Chondrocyte (in vitro differentiated cells): ENCODE results near the gene LENG1. TPM values are rescaled to one million over a fixed set of nuclear protein-coding genes. Genes with fewer than 3 reads are reported as not detected.

Experiments
- DNase-seq: peaks from one replicate; pipeline ENCODE4 v3.0.0; 2021; ENCODE audit warnings: mixed read lengths, low spot score
- H3K27ac Mint-ChIP-seq: one replicate; pipeline ENCODE4 v1.8.0; 2021; ENCODE audit warnings: mild to moderate bottlenecking, moderate library complexity, mixed read lengths; ENCODE audit not compliant: unreplicated experiment
- H3K27me3 Mint-ChIP-seq: 2 replicates; pipeline ENCODE4 v1.8.0; 2021; ENCODE audit warnings: low read depth, mixed read lengths
- H3K36me3 Mint-ChIP-seq: 2 replicates; pipeline ENCODE4 v1.8.0; 2021; ENCODE audit warnings: low read depth, mixed read lengths
- H3K4me1 Mint-ChIP-seq: 2 replicates; pipeline ENCODE4 v1.8.0; 2021; ENCODE audit warnings: low read depth, mild to moderate bottlenecking, mixed read lengths
- H3K4me3 Mint-ChIP-seq: one replicate; pipeline ENCODE4 v1.8.0; 2021; ENCODE audit warnings: mild to moderate bottlenecking, moderate library complexity, mixed read lengths; ENCODE audit not compliant: unreplicated experiment
- H3K9me3 Mint-ChIP-seq: 2 replicates; pipeline ENCODE4 v1.8.0; 2021; ENCODE audit warnings: low read depth, mixed read lengths
- CTCF ChIP-seq: fragments of 200-600 bp; sonication (generic); IDR thresholded peaks from 2 replicates; pipeline ENCODE4 v1.5.0; 2021; ENCODE audit warnings: antibody characterized with exemption, mild to moderate bottlenecking, moderate library complexity
- total RNA-seq: library from RNA; stranded (reverse); gene quantifications from 3 replicates; pipeline ENCODE4 v1.2.1, GENCODE V29; 2021

LENG1 gene
- total RNA-seq, 1 donor from 2014 or later = 6.0 TPM

- peaks cover 19% of the 10 kb centered on the region for H3K36me3 Mint-ChIP-seq
- H3K27ac Mint-ChIP-seq = no peak overlapping the region
- H3K9me3 Mint-ChIP-seq = no peaks in the 10 kb centered on the region
- no peak overlapping the region for H3K4me3 Mint-ChIP-seq
- H3K4me1 Mint-ChIP-seq = peaks cover 3% of the 10 kb centered on the region
- H3K27me3 Mint-ChIP-seq = no peaks in the 10 kb centered on the region
- TF ChIP-seq CTCF = no peak
- no peak for DNase-seq
These were observed 51.0 kb downstream of the LENG1 start for GRCh38 chr19:54108496-54108895.

- peak; percentile 62 for DNase-seq
- no peaks in the 10 kb centered on the region for H3K27me3 Mint-ChIP-seq
- H3K27ac Mint-ChIP-seq = no peak overlapping the region
- H3K36me3 Mint-ChIP-seq = peaks cover 19% of the 10 kb centered on the region
- H3K9me3 Mint-ChIP-seq = no peaks in the 10 kb centered on the region
- H3K4me3 Mint-ChIP-seq = no peak overlapping the region
- peaks cover 5% of the 10 kb centered on the region for H3K4me1 Mint-ChIP-seq
- no peak for TF ChIP-seq CTCF
These were observed 51.5 kb downstream of the LENG1 start for GRCh38 chr19:54107876-54108490.

GRCh38 chr19:54106716-54107115, 52.8 kb downstream of the LENG1 start:
- no peak overlapping the region for H3K4me3 Mint-ChIP-seq
- peaks cover 19% of the 10 kb centered on the region for H3K36me3 Mint-ChIP-seq
- no peak for TF ChIP-seq CTCF
- peak; percentile 70 for DNase-seq
- no peaks in the 10 kb centered on the region for H3K27me3 Mint-ChIP-seq
- H3K4me1 Mint-ChIP-seq = peaks cover 11% of the 10 kb centered on the region
- H3K27ac Mint-ChIP-seq = no peak overlapping the region
- no peaks in the 10 kb centered on the region for H3K9me3 Mint-ChIP-seq

GRCh38 chr19:54105796-54106195, 53.7 kb downstream of the LENG1 start:
- Mint-ChIP-seq H3K9me3 (no peaks in the 10 kb centered on the region), H3K4me3 (no peak overlapping the region), H3K4me1 (peaks cover 11% of the 10 kb centered on the region), H3K36me3 (peaks cover 17% of the 10 kb centered on the region), H3K27ac (no peak overlapping the region), H3K27me3 (no peaks in the 10 kb centered on the region)
- peak; percentile 59 for DNase-seq
- no peak for TF ChIP-seq CTCF

Other genes starting within 250 kb of the LENG1 start
- gene CACNG8, start 196.8 kb downstream of the LENG1 start, total RNA-seq = 0.05 TPM in 1 of 3 replicates, not detected in the others
- gene CACNG6, start 168.1 kb downstream of the LENG1 start, total RNA-seq = not detected in 3 replicates
- not detected in 3 replicates for gene VSTM1, start 95.8 kb downstream of the LENG1 start, total RNA-seq
- gene TARM1, start 78.4 kb downstream of the LENG1 start, total RNA-seq = not detected in 3 replicates
- gene OSCAR, start 58.9 kb downstream of the LENG1 start, total RNA-seq = 0.21 to 0.48 TPM (median 0.37 TPM) in 3 replicates
- gene NDUFA3, start 56.9 kb downstream of the LENG1 start, total RNA-seq = 77.4 to 93.7 TPM (median 92.1 TPM) in 3 replicates
- gene TFPT, start 44.1 kb downstream of the LENG1 start, total RNA-seq = 23.3 to 28.5 TPM (median 28.0 TPM) in 3 replicates
- gene PRPF31, start 44.0 kb downstream of the LENG1 start, total RNA-seq = 45.8 to 62.5 TPM (median 45.9 TPM) in 3 replicates
- 33.1 to 47.3 TPM (median 33.7 TPM) in 3 replicates for gene CNOT3, start 22.0 kb downstream of the LENG1 start, total RNA-seq
- gene TMC4, start 13.4 kb upstream of the LENG1 start, total RNA-seq = 0.73 to 3.7 TPM (median 3.2 TPM) in 3 replicates
- 71.4 to 83.8 TPM (median 76.6 TPM) in 3 replicates for gene MBOAT7, start 29.9 kb upstream of the LENG1 start, total RNA-seq
- gene TSEN34, start 31.6 kb upstream of the LENG1 start, total RNA-seq = 39.6 to 46.2 TPM (median 40.5 TPM) in 3 replicates
- 689 to 819 TPM (median 699 TPM) in 3 replicates for gene RPS9, start 41.1 kb upstream of the LENG1 start, total RNA-seq
- gene LILRB3, start 63.3 kb upstream of the LENG1 start, total RNA-seq = not detected in 3 replicates
- not detected in 3 replicates for gene LILRA6, start 83.1 kb upstream of the LENG1 start, total RNA-seq
- gene LILRB5, start 97.6 kb upstream of the LENG1 start, total RNA-seq = not detected in 3 replicates
- gene LILRB2, start 121.4 kb upstream of the LENG1 start, total RNA-seq = not detected in 3 replicates
- gene LILRA5, start 153.4 kb upstream of the LENG1 start, total RNA-seq = not detected in 3 replicates
- gene LILRA4, start 179.4 kb upstream of the LENG1 start, total RNA-seq = not detected in 3 replicates
- gene LAIR1, start 205.2 kb upstream of the LENG1 start, total RNA-seq = not detected in 3 replicates